Ectodermal cell (in vitro differentiated cells): ENCODE data around the gene CWC25.

ENCODE experiments used
- H3K27ac ChIP-seq: 2 replicates; pipeline ENCODE4 v1.7.0; 2013; ENCODE audit warnings: mild to moderate bottlenecking, low read depth, low read length; ENCODE audit not compliant: insufficient read depth, poor library complexity, severe bottlenecking
- H3K27me3 ChIP-seq: 2 replicates; pipeline ENCODE4 v1.7.0; 2013; ENCODE audit warnings: mild to moderate bottlenecking, low read length; ENCODE audit not compliant: insufficient read depth, control insufficient read depth, poor library complexity, severe bottlenecking
- H3K36me3 ChIP-seq: one replicate; pipeline ENCODE4 v1.7.0; 2013; ENCODE audit warnings: low read length; ENCODE audit not compliant: control insufficient read depth, insufficient read depth
- H3K4me1 ChIP-seq: one replicate; pipeline ENCODE4 v1.7.0; 2013; ENCODE audit warnings: low read length; ENCODE audit not compliant: control insufficient read depth, insufficient read depth
- H3K4me3 ChIP-seq: 2 replicates; pipeline ENCODE4 v1.7.0; 2013; ENCODE audit warnings: low read depth, low read length, control low read depth; ENCODE audit not compliant: insufficient read depth
- H3K9me3 ChIP-seq: 2 replicates; pipeline ENCODE4 v1.7.0; 2013; ENCODE audit warnings: mild to moderate bottlenecking, low read length, moderate library complexity; ENCODE audit not compliant: control insufficient read depth
- WGBS, 2 experiments: methylation state at CpG; one replicate each; pipeline ENCODE4 v1.1.7; 2013; ENCODE audit warnings: missing lambda C conversion rate in 2 of 2; 5-methylcytosine and 5-hydroxymethylcytosine counted together

CWC25 gene

GRCh38 chr17:38850374-38850773 is 25.3 kb upstream of the CWC25 start:
- no peak overlapping the region for H3K27ac ChIP-seq
- H3K9me3 ChIP-seq, result no peaks in the 10 kb centered on the region
- H3K27me3 ChIP-seq, result no peaks in the 10 kb centered on the region
- no peak overlapping the region for H3K4me3 ChIP-seq
- WGBS, 2 experiments, result 96 to 97% methylated on average over 7 of the region's 7 CpGs
- peaks cover 42% of the 10 kb centered on the region for H3K36me3 ChIP-seq
- peaks cover 7% of the 10 kb centered on the region for H3K4me1 ChIP-seq

- H3K27me3 ChIP-seq, result no peaks in the 10 kb centered on the region
- 94% methylated on average over 16 of the region's 16 CpGs for WGBS, 2 experiments
- no peak overlapping the region for H3K27ac ChIP-seq
- H3K4me1 ChIP-seq, result peaks cover 7% of the 10 kb centered on the region
- H3K9me3 ChIP-seq, result no peaks in the 10 kb centered on the region
- H3K36me3 ChIP-seq, result peaks cover 42% of the 10 kb centered on the region
- no peak overlapping the region for H3K4me3 ChIP-seq
Measured at GRCh38 chr17:38848939-38849605, 24.0 kb upstream of the CWC25 start.

- Histone ChIP-seq H3K9me3 (no peaks in the 10 kb centered on the region), H3K27me3 (no peaks in the 10 kb centered on the region), H3K4me3 (no peak overlapping the region), H3K36me3 (peaks cover 42% of the 10 kb centered on the region), H3K4me1 (peaks cover 7% of the 10 kb centered on the region), H3K27ac (no peak overlapping the region)
- 100% methylated on average over 1 of the region's 1 CpG for WGBS, 2 experiments
Measured at GRCh38 chr17:38848557-38848891, 23.4 kb upstream of the CWC25 start.

- Histone ChIP-seq H3K36me3 (peaks cover 19% of the 10 kb centered on the region), H3K9me3 (no peaks in the 10 kb centered on the region), H3K27ac (no peak overlapping the region), H3K27me3 (no peaks in the 10 kb centered on the region), H3K4me3 (no peak overlapping the region), H3K4me1 (no peaks in the 10 kb centered on the region)
- WGBS, 2 experiments, result 85 to 90% methylated on average over 12 to 13 of the region's 13 CpGs
Measured at GRCh38 chr17:38844261-38844757, 19.2 kb upstream of the CWC25 start.

- Histone ChIP-seq H3K4me3 (peak overlapping the region; percentile 84), H3K4me1 (peaks cover 10% of the 10 kb centered on the region), H3K9me3 (no peaks in the 10 kb centered on the region), H3K27me3 (no peaks in the 10 kb centered on the region), H3K36me3 (no peaks in the 10 kb centered on the region), H3K27ac (peak overlapping the region; percentile 95)
- WGBS, 2 experiments, result 92 to 94% methylated on average over 17 of the region's 17 CpGs
Measured at GRCh38 chr17:38825762-38826247, 684 bp upstream of the CWC25 start.

- Histone ChIP-seq H3K4me1 (no peaks in the 10 kb centered on the region), H3K36me3 (peaks cover 24% of the 10 kb centered on the region), H3K27me3 (no peaks in the 10 kb centered on the region), H3K4me3 (no peak overlapping the region), H3K27ac (no peak overlapping the region), H3K9me3 (no peaks in the 10 kb centered on the region)
- WGBS, 2 experiments, result 95% methylated on average over 7 to 8 of the region's 8 CpGs
Measured at GRCh38 chr17:38815576-38816193, 9.4 kb downstream of the CWC25 start.

GRCh38 chr17:38809828-38810227 is 15.3 kb downstream of the CWC25 start:
- 94 to 95% methylated on average over 7 of the region's 7 CpGs for WGBS, 2 experiments
- no peak overlapping the region for H3K27ac ChIP-seq
- no peak overlapping the region for H3K4me3 ChIP-seq
- no peaks in the 10 kb centered on the region for H3K4me1 ChIP-seq
- H3K9me3 ChIP-seq, result no peaks in the 10 kb centered on the region
- no peaks in the 10 kb centered on the region for H3K27me3 ChIP-seq
- H3K36me3 ChIP-seq, result peaks cover 45% of the 10 kb centered on the region

GRCh38 chr17:38800237-38800760 is 24.8 kb downstream of the CWC25 start:
- H3K4me3 ChIP-seq, result peak overlapping the region; percentile 91
- H3K9me3 ChIP-seq, result no peaks in the 10 kb centered on the region
- peaks cover 14% of the 10 kb centered on the region for H3K4me1 ChIP-seq
- WGBS, 2 experiments, result 36% methylated on average over 13 of the region's 14 CpGs
- H3K36me3 ChIP-seq, result peaks cover 16% of the 10 kb centered on the region
- no peak overlapping the region for H3K27ac ChIP-seq
- H3K27me3 ChIP-seq, result no peaks in the 10 kb centered on the region

- Histone ChIP-seq H3K4me1 (peaks cover 14% of the 10 kb centered on the region), H3K27me3 (no peaks in the 10 kb centered on the region), H3K36me3 (peaks cover 16% of the 10 kb centered on the region), H3K27ac (peak within 1 kb of the TSS; percentile 97), H3K9me3 (no peaks in the 10 kb centered on the region), H3K4me3 (peak within 1 kb of the TSS; percentile 91)
- 0% methylated on average over 73 to 76 of the region's 76 CpGs for WGBS, 2 experiments
Measured at GRCh38 chr17:38799501-38800236, 25.5 kb downstream of the CWC25 start, which contains the start of gene PIP4K2B. PIP4K2B (minus strand) TSS chr17:38799556; CDS start chr17:38799424, 132 bp downstream.
